ENCODE measurements around the gene POLR2J3. TPM values are rescaled to one million over a fixed set of nuclear protein-coding genes. Genes with fewer than 3 reads are reported as not detected.
"Not testable (repeated sequence)": the region's sequence is repeated elsewhere in the genome, so short reads cannot be mapped to it uniquely, and the experiment has no call there.

The POLR2J3 gene
- total and polyA plus RNA-seq, 2 donors, result 26.3 to 75.2 TPM

GRCh38 chr7:102568620-102569019 is 3.8 kb downstream of the POLR2J3 start:
- not testable (repeated sequence) for DNase-seq (ENCODE audit: low read depth in 6 of 9, low spot score in 9 of 9); H3K27ac ChIP-seq (ENCODE audit: low read depth in 1 of 2, low read length in 1 of 2)

GRCh38 chr7:102550808-102551422 is 21.5 kb downstream of the POLR2J3 start, which contains the start of gene SPDYE2:
SPDYE2 (plus strand) TSS chr7:102551226; CDS start chr7:102553256, 2,030 bp downstream.
- not testable (repeated sequence) for H3K4me1 ChIP-seq (ENCODE audit: control insufficient read depth in 2 of 2, insufficient read depth in 2 of 2, low read length in 2 of 2); H3K27ac ChIP-seq (ENCODE audit: low read depth in 1 of 2, low read length in 1 of 2); H3K36me3 ChIP-seq (ENCODE audit: control insufficient read depth in 2 of 2, insufficient read depth in 2 of 2, low read length in 1 of 2); H3K9me3 ChIP-seq (ENCODE audit: control insufficient read depth in 2 of 2, insufficient read depth in 1 of 2, low read length in 1 of 2); DNase-seq (ENCODE audit: low read depth in 6 of 9, low spot score in 9 of 9); H3K27me3 ChIP-seq (ENCODE audit: control insufficient read depth in 2 of 2, insufficient read depth in 1 of 2, low read length in 1 of 2); H3K4me3 ChIP-seq (ENCODE audit: low read length in 2 of 2)
- WGBS, result no CpG with 5 or more reads among the region's 6 CpGs

More at GRCh38 chr7:102568620-102569019, 3.8 kb downstream of the POLR2J3 start:
- H3K9me3 ChIP-seq (ENCODE audit: control insufficient read depth in 2 of 2, insufficient read depth in 1 of 2, low read length in 1 of 2); H3K4me3 ChIP-seq (ENCODE audit: low read length in 2 of 2); H3K27me3 ChIP-seq (ENCODE audit: control insufficient read depth in 2 of 2, insufficient read depth in 1 of 2, low read length in 1 of 2); H3K36me3 ChIP-seq (ENCODE audit: control insufficient read depth in 2 of 2, insufficient read depth in 2 of 2, low read length in 1 of 2); H3K4me1 ChIP-seq (ENCODE audit: control insufficient read depth in 2 of 2, insufficient read depth in 2 of 2, low read length in 2 of 2): not testable (repeated sequence)
- WGBS, result 96% methylated on average over 4 of the region's 11 CpGs

- not testable (repeated sequence) for H3K4me1 ChIP-seq (ENCODE audit: control insufficient read depth in 2 of 2, insufficient read depth in 2 of 2, low read length in 2 of 2); H3K9me3 ChIP-seq (ENCODE audit: control insufficient read depth in 2 of 2, insufficient read depth in 1 of 2, low read length in 1 of 2); H3K27ac ChIP-seq (ENCODE audit: low read depth in 1 of 2, low read length in 1 of 2); H3K4me3 ChIP-seq (ENCODE audit: low read length in 2 of 2); H3K36me3 ChIP-seq (ENCODE audit: control insufficient read depth in 2 of 2, insufficient read depth in 2 of 2, low read length in 1 of 2); DNase-seq (ENCODE audit: low read depth in 6 of 9, low spot score in 9 of 9); H3K27me3 ChIP-seq (ENCODE audit: control insufficient read depth in 2 of 2, insufficient read depth in 1 of 2, low read length in 1 of 2)
- WGBS, result 94% methylated on average over 2 of the region's 6 CpGs
These were observed 26.0 kb downstream of the POLR2J3 start for GRCh38 chr7:102546353-102546752.

GRCh38 chr7:102545288-102545687 is 27.1 kb downstream of the POLR2J3 start:
- H3K4me1 ChIP-seq (ENCODE audit: control insufficient read depth in 2 of 2, insufficient read depth in 2 of 2, low read length in 2 of 2); H3K4me3 ChIP-seq (ENCODE audit: low read length in 2 of 2); DNase-seq (ENCODE audit: low read depth in 6 of 9, low spot score in 9 of 9); H3K27me3 ChIP-seq (ENCODE audit: control insufficient read depth in 2 of 2, insufficient read depth in 1 of 2, low read length in 1 of 2); H3K27ac ChIP-seq (ENCODE audit: low read depth in 1 of 2, low read length in 1 of 2); H3K9me3 ChIP-seq (ENCODE audit: control insufficient read depth in 2 of 2, insufficient read depth in 1 of 2, low read length in 1 of 2); H3K36me3 ChIP-seq (ENCODE audit: control insufficient read depth in 2 of 2, insufficient read depth in 2 of 2, low read length in 1 of 2): not testable (repeated sequence)
- 97% methylated on average over 8 of the region's 12 CpGs for WGBS

GRCh38 chr7:102544372-102544771 is 28.0 kb downstream of the POLR2J3 start:
- DNase-seq (ENCODE audit: low read depth in 6 of 9, low spot score in 9 of 9); H3K4me1 ChIP-seq (ENCODE audit: control insufficient read depth in 2 of 2, insufficient read depth in 2 of 2, low read length in 2 of 2); H3K4me3 ChIP-seq (ENCODE audit: low read length in 2 of 2); H3K27ac ChIP-seq (ENCODE audit: low read depth in 1 of 2, low read length in 1 of 2); H3K27me3 ChIP-seq (ENCODE audit: control insufficient read depth in 2 of 2, insufficient read depth in 1 of 2, low read length in 1 of 2); H3K9me3 ChIP-seq (ENCODE audit: control insufficient read depth in 2 of 2, insufficient read depth in 1 of 2, low read length in 1 of 2); H3K36me3 ChIP-seq (ENCODE audit: control insufficient read depth in 2 of 2, insufficient read depth in 2 of 2, low read length in 1 of 2): not testable (repeated sequence)
- no CpG with 5 or more reads among the region's 1 CpG for WGBS

- not testable (repeated sequence) for H3K27me3 ChIP-seq (ENCODE audit: control insufficient read depth in 2 of 2, insufficient read depth in 1 of 2, low read length in 1 of 2); H3K9me3 ChIP-seq (ENCODE audit: control insufficient read depth in 2 of 2, insufficient read depth in 1 of 2, low read length in 1 of 2); H3K36me3 ChIP-seq (ENCODE audit: control insufficient read depth in 2 of 2, insufficient read depth in 2 of 2, low read length in 1 of 2); DNase-seq (ENCODE audit: low read depth in 6 of 9, low spot score in 9 of 9); H3K4me1 ChIP-seq (ENCODE audit: control insufficient read depth in 2 of 2, insufficient read depth in 2 of 2, low read length in 2 of 2); H3K27ac ChIP-seq (ENCODE audit: low read depth in 1 of 2, low read length in 1 of 2); H3K4me3 ChIP-seq (ENCODE audit: low read length in 2 of 2)
- WGBS, result no CpG with 5 or more reads among the region's 8 CpGs
These were observed 28.8 kb downstream of the POLR2J3 start, which contains the start of gene UPK3BL2 for GRCh38 chr7:102543596-102543995. UPK3BL2 (minus strand) TSS chr7:102543696; CDS start chr7:102543636, 60 bp downstream.

- H3K36me3 ChIP-seq (ENCODE audit: control insufficient read depth in 2 of 2, insufficient read depth in 2 of 2, low read length in 1 of 2); H3K4me3 ChIP-seq (ENCODE audit: low read length in 2 of 2); H3K9me3 ChIP-seq (ENCODE audit: control insufficient read depth in 2 of 2, insufficient read depth in 1 of 2, low read length in 1 of 2); H3K4me1 ChIP-seq (ENCODE audit: control insufficient read depth in 2 of 2, insufficient read depth in 2 of 2, low read length in 2 of 2); DNase-seq (ENCODE audit: low read depth in 6 of 9, low spot score in 9 of 9); H3K27me3 ChIP-seq (ENCODE audit: control insufficient read depth in 2 of 2, insufficient read depth in 1 of 2, low read length in 1 of 2); H3K27ac ChIP-seq (ENCODE audit: low read depth in 1 of 2, low read length in 1 of 2): not testable (repeated sequence)
- 92% methylated on average over 7 of the region's 11 CpGs for WGBS
These were observed 29.6 kb downstream of the POLR2J3 start for GRCh38 chr7:102542771-102543170.

- DNase-seq (ENCODE audit: low read depth in 6 of 9, low spot score in 9 of 9); H3K36me3 ChIP-seq (ENCODE audit: control insufficient read depth in 2 of 2, insufficient read depth in 2 of 2, low read length in 1 of 2); H3K9me3 ChIP-seq (ENCODE audit: control insufficient read depth in 2 of 2, insufficient read depth in 1 of 2, low read length in 1 of 2); H3K4me1 ChIP-seq (ENCODE audit: control insufficient read depth in 2 of 2, insufficient read depth in 2 of 2, low read length in 2 of 2); H3K27me3 ChIP-seq (ENCODE audit: control insufficient read depth in 2 of 2, insufficient read depth in 1 of 2, low read length in 1 of 2); H3K4me3 ChIP-seq (ENCODE audit: low read length in 2 of 2); H3K27ac ChIP-seq (ENCODE audit: low read depth in 1 of 2, low read length in 1 of 2): not testable (repeated sequence)
- WGBS, result 98% methylated on average over 4 of the region's 8 CpGs
These were observed 30.3 kb downstream of the POLR2J3 start for GRCh38 chr7:102542083-102542482.

- not testable (repeated sequence) for H3K4me3 ChIP-seq (ENCODE audit: low read length in 2 of 2); H3K27ac ChIP-seq (ENCODE audit: low read depth in 1 of 2, low read length in 1 of 2); DNase-seq (ENCODE audit: low read depth in 6 of 9, low spot score in 9 of 9); H3K9me3 ChIP-seq (ENCODE audit: control insufficient read depth in 2 of 2, insufficient read depth in 1 of 2, low read length in 1 of 2); H3K27me3 ChIP-seq (ENCODE audit: control insufficient read depth in 2 of 2, insufficient read depth in 1 of 2, low read length in 1 of 2); H3K4me1 ChIP-seq (ENCODE audit: control insufficient read depth in 2 of 2, insufficient read depth in 2 of 2, low read length in 2 of 2); H3K36me3 ChIP-seq (ENCODE audit: control insufficient read depth in 2 of 2, insufficient read depth in 2 of 2, low read length in 1 of 2)
- 95% methylated on average over 4 of the region's 6 CpGs for WGBS
These were observed 31.8 kb downstream of the POLR2J3 start for GRCh38 chr7:102540604-102541003.

All from thymus (tissue), 11 donors.